HFFc6 (cell line): Measurements from ENCODE around the gene SVIL. TPM values are rescaled to one million over a fixed set of nuclear protein-coding genes. Genes with fewer than 3 reads are reported as not detected.
"Not testable (repeated sequence)": the region's sequence is repeated elsewhere in the genome, so short reads cannot be mapped to it uniquely, and the experiment has no call there.

Experiments
- DNase-seq: peaks from one replicate; pipeline ENCODE4 v3.0.0-alpha.2; 2018
- H3K27ac Mint-ChIP-seq: 2 replicates; pipeline ENCODE4 v1.8.0; 2020; ENCODE audit warnings: mild to moderate bottlenecking, mixed read lengths
- H3K27me3 Mint-ChIP-seq: 2 replicates; pipeline ENCODE4 v1.8.0; 2021; ENCODE audit warnings: mild to moderate bottlenecking, moderate library complexity, mixed read lengths; ENCODE audit not compliant: insufficient read depth
- H3K36me3 Mint-ChIP-seq: 2 replicates; pipeline ENCODE4 v1.8.0; 2021; ENCODE audit warnings: low read depth, mixed read lengths
- H3K4me1 Mint-ChIP-seq: 2 replicates; pipeline ENCODE4 v1.8.0; 2020; ENCODE audit warnings: low read depth, mixed read lengths
- H3K4me3 Mint-ChIP-seq: 2 replicates; pipeline ENCODE4 v1.8.0; 2020; ENCODE audit warnings: mild to moderate bottlenecking, moderate library complexity, mixed read lengths
- H3K9me3 Mint-ChIP-seq: 2 replicates; pipeline ENCODE4 v1.8.0; 2020; ENCODE audit warnings: mild to moderate bottlenecking, mixed read lengths
- CTCF ChIP-seq: fragments of 200-600 bp; sonication (generic); IDR thresholded peaks from 2 replicates; pipeline ENCODE4 v1.5.0; 2021; ENCODE audit warnings: antibody characterized with exemption, mild to moderate bottlenecking
- total RNA-seq, 6 experiments: library from RNA; stranded (reverse); fragmentation: NEBNext Ultra II Directional; extraction: Animal tissue kit (Norgen Biotek cat#: 25700); gene quantifications; 2 replicates in 1 of 6; 3 replicates in 5 of 6; pipeline ENCODE4 v1.2.3, GENCODE V29; 2021

Gene SVIL
- total RNA-seq, 6 experiments from 2014 or later: 0.22 to 0.89 (median 0.48) TPM

GRCh38 chr10:29493697-29494096 is 141.1 kb downstream of the SVIL start:
- H3K4me1 Mint-ChIP-seq: peaks cover 14% of the 10 kb centered on the region
- DNase-seq: no peak
- H3K36me3 Mint-ChIP-seq: no peaks in the 10 kb centered on the region
- H3K9me3 Mint-ChIP-seq: no peaks in the 10 kb centered on the region
- H3K4me3 Mint-ChIP-seq: no peak overlapping the region
- TF ChIP-seq CTCF: no peak
- H3K27ac Mint-ChIP-seq: no peak overlapping the region
- H3K27me3 Mint-ChIP-seq: peaks cover 16% of the 10 kb centered on the region

- Mint-ChIP-seq H3K27me3 (peaks cover 16% of the 10 kb centered on the region), H3K4me1 (peaks cover 19% of the 10 kb centered on the region), H3K4me3 (no peak overlapping the region), H3K27ac (no peak overlapping the region), H3K36me3 (no peaks in the 10 kb centered on the region), H3K9me3 (no peaks in the 10 kb centered on the region)
- DNase-seq: no peak
- TF ChIP-seq CTCF: no peak
These were observed 142.0 kb downstream of the SVIL start for GRCh38 chr10:29492774-29493173.

DNA sequence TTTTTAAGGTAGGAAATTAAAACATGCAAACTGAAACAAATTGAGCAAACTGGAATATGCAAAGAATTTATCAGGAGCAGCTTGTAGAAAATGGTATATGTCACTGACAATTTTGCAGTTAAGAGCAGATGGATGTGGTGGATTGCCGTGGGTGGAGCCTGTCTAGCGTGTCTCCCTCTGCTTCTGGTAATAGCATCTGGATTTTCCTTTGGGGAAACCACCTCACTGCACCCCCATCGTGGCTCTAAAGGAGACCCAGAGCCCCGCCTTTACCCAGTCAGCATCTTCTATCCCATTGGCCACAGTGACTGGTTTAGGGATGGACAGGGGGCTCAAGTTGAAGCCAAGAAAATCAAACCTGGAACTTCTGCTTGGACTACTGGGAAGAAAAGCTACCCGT is 142.9 kb downstream of the SVIL start:
- DNase-seq: no peak
- H3K9me3 Mint-ChIP-seq: no peaks in the 10 kb centered on the region
- H3K4me1 Mint-ChIP-seq: peaks cover 19% of the 10 kb centered on the region
- H3K27ac Mint-ChIP-seq: no peak overlapping the region
- TF ChIP-seq CTCF: no peak
- H3K36me3 Mint-ChIP-seq: no peaks in the 10 kb centered on the region
- H3K27me3 Mint-ChIP-seq: peaks cover 13% of the 10 kb centered on the region
- no peak overlapping the region for H3K4me3 Mint-ChIP-seq

DNA sequence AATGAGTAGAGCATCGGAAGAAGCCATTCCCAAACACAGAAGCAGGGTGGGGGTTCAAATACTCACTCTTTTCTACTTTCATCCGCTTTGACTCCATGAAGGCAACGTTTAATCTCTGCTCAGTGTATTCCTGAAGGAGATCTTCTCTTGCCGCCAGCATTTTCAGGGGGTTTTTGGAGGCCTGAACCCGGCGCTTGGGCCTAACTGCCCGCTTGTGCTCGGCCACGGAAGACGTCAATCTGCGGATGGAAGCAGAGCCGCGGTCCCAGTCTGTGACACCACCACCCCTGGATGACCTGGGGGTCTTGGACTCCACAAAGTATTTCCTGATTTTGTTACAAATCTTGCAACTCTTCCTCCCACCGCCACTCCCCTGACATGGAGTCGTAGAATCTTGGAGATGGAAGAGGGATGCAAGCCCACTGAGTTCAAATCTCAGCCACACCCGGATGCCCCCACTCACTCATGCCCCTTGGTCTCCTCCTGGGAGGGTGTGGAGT is 143.9 kb downstream of the SVIL start:
- peaks cover 13% of the 10 kb centered on the region for H3K4me1 Mint-ChIP-seq
- H3K27me3 Mint-ChIP-seq: peaks cover 13% of the 10 kb centered on the region
- DNase-seq, H3K4me3 Mint-ChIP-seq, H3K9me3 Mint-ChIP-seq, H3K27ac Mint-ChIP-seq, H3K36me3 Mint-ChIP-seq: not testable (repeated sequence)

- H3K27me3 Mint-ChIP-seq: peaks cover 13% of the 10 kb centered on the region
- not testable (repeated sequence) for H3K36me3 Mint-ChIP-seq, H3K9me3 Mint-ChIP-seq, H3K4me1 Mint-ChIP-seq, H3K4me3 Mint-ChIP-seq, H3K27ac Mint-ChIP-seq, DNase-seq
These were observed 146.3 kb downstream of the SVIL start for GRCh38 chr10:29488471-29488870.

GRCh38 chr10:29487884-29488266 is 146.9 kb downstream of the SVIL start:
- not testable (repeated sequence) for H3K36me3 Mint-ChIP-seq, H3K27ac Mint-ChIP-seq, H3K27me3 Mint-ChIP-seq, DNase-seq, H3K4me3 Mint-ChIP-seq, H3K9me3 Mint-ChIP-seq
- peaks cover 12% of the 10 kb centered on the region for H3K4me1 Mint-ChIP-seq
- TF ChIP-seq CTCF: peak; percentile 50

DNA sequence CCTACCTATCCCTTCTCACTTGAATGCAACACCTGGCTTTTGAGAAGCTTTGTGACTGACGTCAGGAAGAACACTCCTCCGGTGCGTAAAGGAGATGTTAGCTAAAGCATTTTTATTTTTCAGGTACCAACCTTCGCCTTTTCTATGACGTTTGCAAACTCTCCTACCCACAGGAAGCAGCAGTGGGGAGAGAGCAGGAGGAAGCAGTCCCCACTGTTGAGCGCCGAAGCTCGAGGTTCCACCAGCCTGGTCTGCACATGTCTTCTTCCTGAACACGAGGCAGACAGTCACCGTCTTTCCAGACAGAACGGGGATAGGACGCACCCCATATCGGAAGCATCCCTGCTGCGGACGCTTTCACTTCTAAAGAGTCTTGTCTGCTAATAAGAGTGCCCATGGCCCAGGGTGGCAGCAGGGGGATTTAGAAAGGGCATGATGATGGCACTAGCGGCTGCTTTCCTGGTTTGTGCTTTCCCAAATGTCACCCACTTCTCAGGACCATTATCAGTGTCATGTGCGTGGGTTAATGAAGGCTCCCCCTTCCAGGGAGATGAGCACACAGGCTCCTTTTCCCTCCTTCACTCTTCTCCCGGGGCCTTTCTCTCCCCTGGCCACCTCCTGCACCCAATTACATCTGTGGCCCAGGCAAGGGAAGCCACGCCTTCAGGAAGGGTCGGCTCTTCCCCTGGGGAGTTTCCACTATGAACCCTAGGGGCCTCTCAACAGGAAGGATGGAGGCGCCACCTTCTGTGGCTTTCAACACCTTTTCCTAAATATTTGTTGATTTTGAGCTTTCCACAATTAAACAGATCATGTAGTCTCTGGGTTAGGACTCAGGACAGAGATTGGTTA is 147.5 kb downstream of the SVIL start:
- peaks cover 19% of the 10 kb centered on the region for H3K4me1 Mint-ChIP-seq
- not testable (repeated sequence) for DNase-seq, H3K27ac Mint-ChIP-seq, H3K4me3 Mint-ChIP-seq, H3K36me3 Mint-ChIP-seq, H3K9me3 Mint-ChIP-seq, H3K27me3 Mint-ChIP-seq
